Activated B cell treated with CpG ODN at 0.5 μM for 24 hours (primary cell): Measurements from ENCODE around the gene SLC9C1. TPM values are rescaled to one million over a fixed set of nuclear protein-coding genes. Genes with fewer than 3 reads are reported as not detected.
A peak's percentile ranks its signal among the peaks of the same experiment; 100 is the strongest.

Source experiments
- ATAC-seq: fragments of 200-7000 bp; cut with Tn5 transposase; one replicate; pipeline ENCODE4 v1.10.0; 2021; ENCODE audit warnings: low read depth, mild to moderate bottlenecking, moderate library complexity
- CTCF ChIA-PET: fragments of 350-600 bp; sonication (Branson Sonifier 250); formaldehyde crosslinking; loops from one replicate; lab custom pipeline; 2021; ENCODE audit warnings: antibody characterized with exemption; lab: Charles Lee
- POLR2A ChIA-PET: fragments of 350-600 bp; sonication (Branson Sonifier 250); formaldehyde crosslinking; loops from one replicate; lab custom pipeline; 2021; ENCODE audit warnings: antibody characterized with exemption; lab: Charles Lee
- DNase-seq: peaks from one replicate; pipeline ENCODE4 v3.0.0; 2022
- H3K27ac Mint-ChIP-seq: one replicate; pipeline ENCODE4 v1.8.0; 2020; ENCODE audit warnings: mixed read lengths
- H3K27me3 Mint-ChIP-seq: one replicate; pipeline ENCODE4 v1.8.0; 2021; ENCODE audit warnings: mixed read lengths
- H3K36me3 Mint-ChIP-seq: one replicate; pipeline ENCODE4 v1.8.0; 2021; ENCODE audit warnings: low read depth, mixed read lengths
- H3K4me1 Mint-ChIP-seq: one replicate; pipeline ENCODE4 v1.8.0; 2021; ENCODE audit warnings: mixed read lengths
- H3K4me3 Mint-ChIP-seq: one replicate; pipeline ENCODE4 v1.8.0; 2020; ENCODE audit warnings: mild to moderate bottlenecking, mixed read lengths
- H3K9me3 Mint-ChIP-seq: one replicate; pipeline ENCODE4 v1.8.0; 2020; ENCODE audit warnings: mixed read lengths
- CTCF ChIP-seq: fragments of 200-600 bp; IDR thresholded peaks from one replicate; pipeline ENCODE4 v1.8.0; 2022; ENCODE audit warnings: antibody characterized with exemption, mild to moderate bottlenecking
- intact Hi-C: fragments of 100-400 bp; cut with micrococcal nuclease; formaldehyde crosslinking; loops from one replicate; pipeline ENCODE4 v1.15.1; 2024
- total RNA-seq: library from RNA; stranded (reverse); gene quantifications from 2 replicates; pipeline ENCODE4 v1.2.3, GENCODE V29; 2022

SLC9C1 gene
- total RNA-seq, 1 donor from 2014 or later = 0.58 TPM

- ATAC-seq = no peak
Measured at GRCh38 chr3:112129925-112130637, 163.9 kb downstream of the SLC9C1 start.

GRCh38 chr3:112128843-112129727, 164.9 kb downstream of the SLC9C1 start:
- POLR2A ChIA-PET = interaction anchor here (0.5 to 3.9 kb wide), 5 partner anchors 8 to 1335 kb away, joined by 3 to 30 read pairs (median 5); no protein-coding TSS in a partner anchor
- intact Hi-C loops = loop anchor here (1.0 to 2.0 kb wide), 4 partner anchors 9 to 433 kb away; partner anchors contain the start of genes BTLA and SLC35A5
- DNase-seq (peak; percentile 39), ATAC-seq (peak; percentile 73)
- Mint-ChIP-seq H3K9me3 (no peaks in the 10 kb centered on the region), H3K27ac (peak overlapping the region; percentile 82), H3K4me1 (peaks cover 91% of the 10 kb centered on the region), H3K4me3 (peak overlapping the region; percentile 6), H3K27me3 (no peaks in the 10 kb centered on the region), H3K36me3 (peaks cover 29% of the 10 kb centered on the region)
- no peak for TF ChIP-seq CTCF
- CTCF ChIA-PET = interaction anchor here (0.6 to 2.7 kb wide), 3 partner anchors 8 to 204 kb away, joined by 3 to 11 read pairs (median 10); partner anchors contain the start of gene CD200

More at GRCh38 chr3:112129925-112130637, 163.9 kb downstream of the SLC9C1 start:
- TF ChIP-seq CTCF = no peak
- no peaks in the 10 kb centered on the region for H3K27me3 Mint-ChIP-seq
- DNase-seq = no peak
- ChIA-PET POLR2A (interaction anchor here (1.2 to 3.9 kb wide), 3 partner anchors 12 to 162 kb away, joined by 3 to 27 read pairs (median 6); no protein-coding TSS in a partner anchor), CTCF (no interaction called here)
- intact Hi-C loops = loop anchor here (1.0 to 2.0 kb wide), 4 partner anchors 10 to 432 kb away; partner anchors contain the start of genes BTLA and SLC35A5
- H3K9me3 Mint-ChIP-seq = no peaks in the 10 kb centered on the region
- H3K4me3 Mint-ChIP-seq = peak overlapping the region; percentile 29
- peaks cover 23% of the 10 kb centered on the region for H3K36me3 Mint-ChIP-seq
- peaks cover 94% of the 10 kb centered on the region for H3K4me1 Mint-ChIP-seq
- peak overlapping the region; percentile 82 for H3K27ac Mint-ChIP-seq

- intact Hi-C loops = loop anchor here (2.0 kb wide), 1 partner anchor 371 kb away; the partner anchor contains the start of gene BTLA
- ChIA-PET POLR2A (interaction anchor here (1.0 to 3.9 kb wide), 3 partner anchors 10 to 171 kb away, joined by 3 to 30 read pairs (median 27); no protein-coding TSS in a partner anchor), CTCF (interaction anchor here (1.2 to 2.7 kb wide), 3 partner anchors 9 to 166 kb away, joined by 3 to 11 read pairs (median 10); no protein-coding TSS in a partner anchor)
- DNase-seq (no peak), ATAC-seq (peak; percentile 4)
- Mint-ChIP-seq H3K27me3 (no peaks in the 10 kb centered on the region), H3K4me3 (peak overlapping the region; percentile 44), H3K27ac (peak overlapping the region; percentile 82), H3K36me3 (peaks cover 38% of the 10 kb centered on the region), H3K4me1 (peaks cover 90% of the 10 kb centered on the region), H3K9me3 (no peaks in the 10 kb centered on the region)
- no peak for TF ChIP-seq CTCF
Measured at GRCh38 chr3:112127522-112128494, 166.2 kb downstream of the SLC9C1 start.

GRCh38 chr3:112126511-112126911, 167.5 kb downstream of the SLC9C1 start:
- intact Hi-C loops = no loop called here
- Mint-ChIP-seq H3K27me3 (no peaks in the 10 kb centered on the region), H3K4me3 (peak overlapping the region; percentile 24), H3K27ac (peak overlapping the region; percentile 82), H3K4me1 (peaks cover 93% of the 10 kb centered on the region), H3K36me3 (peaks cover 42% of the 10 kb centered on the region), H3K9me3 (no peaks in the 10 kb centered on the region)
- no peak for ATAC-seq
- no peak for TF ChIP-seq CTCF
- DNase-seq = no peak
- CTCF ChIA-PET = interaction anchor here (2.5 kb wide), 1 partner anchor 10 kb away, joined by 10 read pairs; no protein-coding TSS in a partner anchor
- POLR2A ChIA-PET = interaction anchor here (3.9 kb wide), 1 partner anchor 9 kb away, joined by 27 read pairs; no protein-coding TSS in a partner anchor
